Measurements from ENCODE around the gene RNU1-3.

GRCh38 chr1:16631248-16632043 lies 35.3 kb downstream of the RNU1-3 start:
- TF ChIP-seq POLR2A (IDR thresholded peaks at IDR 0.05; ENCODE audit: low read depth, low read length): no peak
- TF ChIP-seq POLR2AphosphoS5 (IDR thresholded peaks at IDR 0.05; ENCODE audit: low read depth, low read length): no peak
- no peak for TF ChIP-seq TAF1 (IDR thresholded peaks at IDR 0.05; ENCODE audit: low read depth, low read length)
- no peak for TF ChIP-seq SPI1 (IDR thresholded peaks at IDR 0.05; ENCODE audit: low read depth, low read length)
- no peak for TF ChIP-seq POU2F2 (IDR thresholded peaks at IDR 0.05; ENCODE audit: low read depth, low read length)
